ENCODE results near the gene SNED1.

The SNED1 gene

DNA sequence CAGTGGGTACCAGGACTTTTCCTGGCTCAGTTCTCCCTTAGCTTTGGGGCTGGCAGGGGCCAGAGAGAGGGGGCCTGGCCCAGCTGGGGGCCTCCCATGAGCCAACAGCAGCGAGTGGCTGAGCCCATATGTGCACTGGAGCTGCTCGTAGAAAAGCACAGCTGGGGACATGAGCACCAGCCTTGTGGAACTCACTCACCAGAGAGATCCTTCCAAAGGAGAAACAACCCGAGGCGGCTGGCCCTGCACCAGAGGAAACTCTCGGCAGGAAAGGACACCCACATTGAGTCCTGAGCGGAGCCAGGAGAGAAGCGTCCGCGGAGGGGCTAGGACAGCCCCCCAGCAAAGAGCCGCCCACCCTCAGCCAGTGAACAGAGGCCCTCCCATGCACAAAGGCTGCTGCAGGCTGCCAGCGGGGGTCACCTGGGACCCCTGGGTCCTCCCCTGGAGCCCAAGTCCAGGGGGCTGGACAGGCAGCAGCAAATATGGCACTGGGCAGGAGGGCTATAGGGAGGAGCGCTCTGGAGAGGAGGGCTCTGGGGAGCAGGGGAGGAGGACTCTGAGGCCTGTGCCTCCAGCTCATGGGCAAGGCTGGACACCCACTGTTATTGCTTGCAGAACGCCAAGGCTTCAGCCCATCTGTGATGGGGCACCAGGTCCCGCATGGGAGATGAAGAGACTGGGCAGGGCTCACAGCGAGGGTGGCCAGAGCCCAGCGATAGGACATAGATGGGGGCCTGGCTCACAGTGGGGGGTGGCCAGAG is 42.1 kb upstream of the SNED1 start:
- H3K4me3 ChIP-seq (ENCODE audit: low read depth, low read length) = no peak overlapping the region
- H3K9me3 ChIP-seq (ENCODE audit: control insufficient read depth, insufficient read depth, low read depth, low read length) = no peaks in the 10 kb centered on the region
- no peak overlapping the region for H3K27ac ChIP-seq (ENCODE audit: low read depth, low read length)
- H3K9ac ChIP-seq (ENCODE audit: low read length) = no peak overlapping the region
- H3K36me3 ChIP-seq (ENCODE audit: control insufficient read depth, insufficient read depth, low read length) = no peaks in the 10 kb centered on the region
- H3K4me1 ChIP-seq (ENCODE audit: control insufficient read depth, insufficient read depth, low read length) = peaks cover 14% of the 10 kb centered on the region
- H3K27me3 ChIP-seq (ENCODE audit: control insufficient read depth, insufficient read depth, low read length) = no peaks in the 10 kb centered on the region

DNA sequence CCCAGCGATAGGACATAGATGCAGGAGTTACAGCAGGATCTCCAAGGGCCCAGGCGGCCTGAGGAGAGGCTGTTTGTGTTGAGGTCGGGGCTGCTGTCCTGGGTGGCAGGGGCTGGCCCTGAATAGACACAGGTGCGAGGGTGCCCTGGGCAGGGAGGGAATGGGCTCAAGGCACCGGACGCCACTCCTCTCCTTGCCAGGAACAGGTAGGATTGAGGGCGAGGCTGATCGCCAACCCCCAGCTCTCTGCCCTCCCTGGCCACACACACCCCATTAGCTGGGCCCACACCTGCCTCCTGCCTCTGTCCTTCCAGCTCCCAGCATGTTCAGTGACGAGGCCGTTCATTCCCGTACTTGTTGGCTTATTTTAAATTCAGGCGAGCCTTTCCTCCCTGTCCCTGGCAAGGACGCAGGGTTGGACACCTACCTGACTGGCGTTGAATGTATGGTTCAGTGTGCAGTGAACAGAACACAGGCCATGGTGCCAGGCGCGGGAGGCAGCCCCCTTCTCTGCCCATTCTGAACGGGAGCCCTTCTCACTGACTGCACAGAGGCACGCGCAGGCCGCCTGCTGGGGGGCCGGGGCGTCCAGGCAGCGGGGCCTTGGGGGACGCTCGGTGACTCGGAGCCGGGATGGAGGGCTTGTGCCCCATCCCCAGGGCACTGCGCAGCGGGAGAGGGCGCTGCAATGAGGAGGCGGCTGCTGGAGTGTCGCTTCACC is 41.3 kb upstream of the SNED1 start:
- Histone ChIP-seq H3K27ac (ENCODE audit: low read depth, low read length) (no peak overlapping the region), H3K4me3 (ENCODE audit: low read depth, low read length) (no peak overlapping the region), H3K27me3 (ENCODE audit: control insufficient read depth, insufficient read depth, low read length) (no peaks in the 10 kb centered on the region), H3K9ac (ENCODE audit: low read length) (no peak overlapping the region), H3K36me3 (ENCODE audit: control insufficient read depth, insufficient read depth, low read length) (no peaks in the 10 kb centered on the region), H3K9me3 (ENCODE audit: control insufficient read depth, insufficient read depth, low read depth, low read length) (no peaks in the 10 kb centered on the region), H3K4me1 (ENCODE audit: control insufficient read depth, insufficient read depth, low read length) (peaks cover 17% of the 10 kb centered on the region)

- H3K27me3 ChIP-seq (ENCODE audit: control insufficient read depth, insufficient read depth, low read length) = no peaks in the 10 kb centered on the region
- no peak overlapping the region for H3K27ac ChIP-seq (ENCODE audit: low read depth, low read length)
- no peak overlapping the region for H3K4me3 ChIP-seq (ENCODE audit: low read depth, low read length)
Measured at GRCh38 chr2:240957656-240958365, 40.6 kb upstream of the SNED1 start.

GRCh38 chr2:240958366-240959213 is 39.8 kb upstream of the SNED1 start:
- H3K9me3 ChIP-seq (ENCODE audit: control insufficient read depth, insufficient read depth, low read depth, low read length) = no peaks in the 10 kb centered on the region
- no peak overlapping the region for H3K27ac ChIP-seq (ENCODE audit: low read depth, low read length)
- H3K9ac ChIP-seq (ENCODE audit: low read length) = no peak overlapping the region
- H3K4me1 ChIP-seq (ENCODE audit: control insufficient read depth, insufficient read depth, low read length) = peaks cover 24% of the 10 kb centered on the region
- no peaks in the 10 kb centered on the region for H3K36me3 ChIP-seq (ENCODE audit: control insufficient read depth, insufficient read depth, low read length)
- H3K27me3 ChIP-seq (ENCODE audit: control insufficient read depth, insufficient read depth, low read length) = no peaks in the 10 kb centered on the region
- no peak overlapping the region for H3K4me3 ChIP-seq (ENCODE audit: low read depth, low read length)

More at GRCh38 chr2:240957656-240958365, 40.6 kb upstream of the SNED1 start:
- no peaks in the 10 kb centered on the region for H3K36me3 ChIP-seq (ENCODE audit: control insufficient read depth, insufficient read depth, low read length)
- peaks cover 22% of the 10 kb centered on the region for H3K4me1 ChIP-seq (ENCODE audit: control insufficient read depth, insufficient read depth, low read length)
- H3K9me3 ChIP-seq (ENCODE audit: control insufficient read depth, insufficient read depth, low read depth, low read length) = no peaks in the 10 kb centered on the region
- H3K9ac ChIP-seq (ENCODE audit: low read length) = no peak overlapping the region

- H3K4me3 ChIP-seq (ENCODE audit: low read depth, low read length) = no peak overlapping the region
- no peak overlapping the region for H3K27ac ChIP-seq (ENCODE audit: low read depth, low read length)
- no peak overlapping the region for H3K9ac ChIP-seq (ENCODE audit: low read length)
- no peaks in the 10 kb centered on the region for H3K27me3 ChIP-seq (ENCODE audit: control insufficient read depth, insufficient read depth, low read length)
- H3K4me1 ChIP-seq (ENCODE audit: control insufficient read depth, insufficient read depth, low read length) = peaks cover 21% of the 10 kb centered on the region
- no peaks in the 10 kb centered on the region for H3K36me3 ChIP-seq (ENCODE audit: control insufficient read depth, insufficient read depth, low read length)
- H3K9me3 ChIP-seq (ENCODE audit: control insufficient read depth, insufficient read depth, low read depth, low read length) = no peaks in the 10 kb centered on the region
Measured at GRCh38 chr2:240959214-240959940, 39.0 kb upstream of the SNED1 start.

- H3K27me3 ChIP-seq (ENCODE audit: control insufficient read depth, insufficient read depth, low read length) = no peaks in the 10 kb centered on the region
Measured at GRCh38 chr2:240959941-240960308, 38.5 kb upstream of the SNED1 start.

GRCh38 chr2:240960309-240960970 is 38.0 kb upstream of the SNED1 start:
- H3K9ac ChIP-seq (ENCODE audit: low read length) = no peak overlapping the region
- no peaks in the 10 kb centered on the region for H3K36me3 ChIP-seq (ENCODE audit: control insufficient read depth, insufficient read depth, low read length)
- H3K27ac ChIP-seq (ENCODE audit: low read depth, low read length) = no peak overlapping the region
- H3K27me3 ChIP-seq (ENCODE audit: control insufficient read depth, insufficient read depth, low read length) = no peaks in the 10 kb centered on the region
- H3K9me3 ChIP-seq (ENCODE audit: control insufficient read depth, insufficient read depth, low read depth, low read length) = no peaks in the 10 kb centered on the region
- H3K4me1 ChIP-seq (ENCODE audit: control insufficient read depth, insufficient read depth, low read length) = peaks cover 13% of the 10 kb centered on the region
- H3K4me3 ChIP-seq (ENCODE audit: low read depth, low read length) = no peak overlapping the region

More at GRCh38 chr2:240959941-240960308, 38.5 kb upstream of the SNED1 start:
- Histone ChIP-seq H3K9me3 (ENCODE audit: control insufficient read depth, insufficient read depth, low read depth, low read length) (no peaks in the 10 kb centered on the region), H3K4me1 (ENCODE audit: control insufficient read depth, insufficient read depth, low read length) (peaks cover 16% of the 10 kb centered on the region), H3K27ac (ENCODE audit: low read depth, low read length) (no peak overlapping the region), H3K36me3 (ENCODE audit: control insufficient read depth, insufficient read depth, low read length) (no peaks in the 10 kb centered on the region), H3K4me3 (ENCODE audit: low read depth, low read length) (no peak overlapping the region), H3K9ac (ENCODE audit: low read length) (no peak overlapping the region)

- no peaks in the 10 kb centered on the region for H3K9me3 ChIP-seq (ENCODE audit: control insufficient read depth, insufficient read depth, low read depth, low read length)
- no peaks in the 10 kb centered on the region for H3K36me3 ChIP-seq (ENCODE audit: control insufficient read depth, insufficient read depth, low read length)
- H3K27me3 ChIP-seq (ENCODE audit: control insufficient read depth, insufficient read depth, low read length) = no peaks in the 10 kb centered on the region
- no peak overlapping the region for H3K27ac ChIP-seq (ENCODE audit: low read depth, low read length)
- H3K9ac ChIP-seq (ENCODE audit: low read length) = no peak overlapping the region
- H3K4me3 ChIP-seq (ENCODE audit: low read depth, low read length) = no peak overlapping the region
- peaks cover 13% of the 10 kb centered on the region for H3K4me1 ChIP-seq (ENCODE audit: control insufficient read depth, insufficient read depth, low read length)
Measured at GRCh38 chr2:240960971-240961876, 37.2 kb upstream of the SNED1 start.

- no peaks in the 10 kb centered on the region for H3K27me3 ChIP-seq (ENCODE audit: control insufficient read depth, insufficient read depth, low read length)
- peaks cover 13% of the 10 kb centered on the region for H3K4me1 ChIP-seq (ENCODE audit: control insufficient read depth, insufficient read depth, low read length)
- H3K36me3 ChIP-seq (ENCODE audit: control insufficient read depth, insufficient read depth, low read length) = no peaks in the 10 kb centered on the region
- no peaks in the 10 kb centered on the region for H3K9me3 ChIP-seq (ENCODE audit: control insufficient read depth, insufficient read depth, low read depth, low read length)
- no peak overlapping the region for H3K27ac ChIP-seq (ENCODE audit: low read depth, low read length)
- H3K9ac ChIP-seq (ENCODE audit: low read length) = no peak overlapping the region
- no peak overlapping the region for H3K4me3 ChIP-seq (ENCODE audit: low read depth, low read length)
Measured at GRCh38 chr2:240961910-240962299, 36.5 kb upstream of the SNED1 start.

All from HUES6 (cell line).